ENCODE results near the gene DSCAM.

- no peak for TF ChIP-seq EZH2 (IDR thresholded peaks at IDR 0.05; ENCODE audit: low read depth, unreplicated experiment)
- TF ChIP-seq POLR2AphosphoS5 (IDR thresholded peaks at IDR 0.05; ENCODE audit: low read depth), result no peak
- TF ChIP-seq CTCF (conservative IDR thresholded peaks at IDR 0.05; ENCODE audit: low read depth in 2 of 2), result peak; percentile 66 to 92
- no peak for TF ChIP-seq REST (IDR thresholded peaks at IDR 0.05; ENCODE audit: unreplicated experiment)
- TF ChIP-seq EZH2phosphoT487 (IDR thresholded peaks at IDR 0.05; ENCODE audit: unreplicated experiment), result no peak
Measured at GRCh38 chr21:40143822-40144525, 703.0 kb downstream of the DSCAM start.

Measured in GM23338 (cell line).